HG02798 (cell line): ENCODE data around the gene S1PR1.
A peak's percentile ranks its signal among the peaks of the same experiment; 100 is the strongest.
"Not testable (repeated sequence)": the region's sequence is repeated elsewhere in the genome, so short reads cannot be mapped to it uniquely, and the experiment has no call there.

ENCODE experiments used
- ATAC-seq: cut with Tn5 transposase; IDR thresholded peaks from one replicate; pipeline ENCODE4 v1.9.1; 2021; ENCODE audit warnings: mild to moderate bottlenecking; ENCODE audit not compliant: unreplicated experiment, poor library complexity

S1PR1 gene

GRCh38 chr1:101236516-101237228 is at the start of gene S1PR1:
Gene S1PR1 (plus strand): TSS chr1:101237019. CDS start chr1:101238985, 1,966 bp downstream.
- ATAC-seq: peak; percentile 14

DNA sequence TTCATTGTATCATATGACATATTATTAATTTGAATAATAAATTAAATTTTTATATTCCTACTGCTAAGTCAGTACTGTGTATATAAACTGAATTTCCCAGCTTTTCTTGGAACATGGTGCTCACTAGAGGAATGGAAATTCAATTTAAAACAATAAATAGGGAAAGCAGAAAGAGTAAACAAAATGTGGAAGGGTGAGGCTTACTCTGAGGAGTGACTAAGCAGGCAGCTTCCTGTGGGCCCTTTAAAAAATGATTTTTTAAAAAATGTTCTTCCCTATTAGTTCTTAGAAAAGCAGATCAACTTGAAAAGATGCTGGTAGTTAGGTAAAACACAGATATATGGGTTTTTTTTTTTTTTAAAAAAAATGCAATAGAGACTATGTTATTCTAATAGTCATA is 49.5 kb upstream of the S1PR1 start:
- ATAC-seq: no peak

DNA sequence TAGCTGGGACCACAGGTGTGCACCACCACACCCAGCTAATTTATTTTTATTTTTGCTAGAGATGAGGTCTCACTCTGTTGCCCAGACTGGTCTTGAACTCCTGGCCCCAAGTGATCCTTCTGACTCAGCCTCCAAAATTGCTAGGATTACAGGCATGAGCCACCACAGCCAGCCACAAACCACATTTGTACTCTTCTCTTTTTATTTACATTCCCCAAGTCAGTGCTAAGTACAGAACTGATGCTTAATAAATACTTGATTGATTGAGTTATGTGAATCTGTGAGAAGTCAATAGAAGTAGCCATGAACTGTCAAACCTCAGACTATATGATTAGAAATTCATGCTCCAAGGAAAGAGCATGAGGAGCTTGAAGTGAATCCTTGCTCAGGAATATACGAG is 48.5 kb upstream of the S1PR1 start:
- ATAC-seq: no peak

GRCh38 chr1:101188968-101189367 is 47.9 kb upstream of the S1PR1 start:
- not testable (repeated sequence) for ATAC-seq

DNA sequence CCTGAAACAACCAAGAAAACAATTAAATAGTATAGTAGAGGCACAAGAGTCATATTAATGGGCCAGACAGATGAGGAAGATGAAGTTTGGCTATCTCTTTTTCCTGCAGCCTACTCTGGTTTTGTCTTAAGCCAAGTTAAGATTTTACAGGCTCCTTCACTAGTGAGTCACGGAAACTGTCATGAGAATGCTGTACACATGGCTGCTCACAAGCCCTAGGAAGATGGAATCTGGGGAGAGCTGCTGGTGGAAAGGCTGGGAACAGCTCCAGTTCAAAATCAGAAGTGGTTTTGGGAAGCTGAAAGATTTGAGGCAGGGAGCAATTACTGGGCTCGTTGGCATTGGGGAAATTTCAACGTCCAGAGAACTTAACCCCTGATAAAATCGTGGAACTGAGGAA is 46.4 kb upstream of the S1PR1 start:
- ATAC-seq: no peak

DNA sequence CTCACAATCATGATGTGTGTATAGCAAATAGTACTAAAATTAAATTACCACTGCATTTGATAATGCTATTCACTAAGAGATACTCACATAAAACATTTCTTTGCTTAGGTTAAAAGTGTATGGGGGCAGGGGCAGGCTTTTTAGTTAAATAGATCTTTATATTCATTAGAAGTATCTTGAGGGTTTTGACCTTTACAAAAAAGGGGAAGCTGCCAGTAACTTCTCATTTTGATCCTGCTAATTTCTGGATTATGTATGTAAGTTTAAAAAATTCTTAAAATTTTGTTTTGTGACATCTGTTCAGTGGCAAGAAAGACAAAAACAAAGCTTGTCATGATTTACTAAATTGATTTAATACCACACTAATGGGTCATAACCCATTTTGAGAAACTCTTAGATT is 45.8 kb upstream of the S1PR1 start:
- ATAC-seq: no peak

DNA sequence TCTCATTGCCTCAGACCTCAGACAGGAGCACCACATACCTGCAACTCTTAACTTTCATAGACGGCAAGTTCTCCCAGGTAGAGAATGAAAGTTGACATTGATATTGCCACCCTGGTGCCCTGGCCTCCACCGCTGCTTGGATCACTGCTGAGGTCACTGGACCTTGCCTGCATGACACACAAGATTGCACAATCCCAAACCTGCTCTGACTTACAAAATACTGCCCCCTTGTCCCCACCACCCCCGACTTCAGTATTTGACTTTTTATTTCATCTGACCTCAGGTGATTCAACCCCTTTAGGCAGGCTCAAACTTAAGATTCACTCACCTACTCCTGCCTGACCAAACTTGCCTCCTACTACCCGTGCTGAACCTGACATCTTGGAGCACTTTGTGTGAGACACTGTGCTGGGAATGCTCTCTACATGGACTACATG is 43.1 kb upstream of the S1PR1 start:
- no peak for ATAC-seq

- no peak for ATAC-seq
Measured at GRCh38 chr1:101194746-101195145, 42.1 kb upstream of the S1PR1 start.

GRCh38 chr1:101196668-101197067 is 40.2 kb upstream of the S1PR1 start:
- no peak for ATAC-seq

GRCh38 chr1:101198842-101199636 is 37.8 kb upstream of the S1PR1 start:
- peak; percentile 97 for ATAC-seq

GRCh38 chr1:101199637-101199982 is 37.2 kb upstream of the S1PR1 start:
- ATAC-seq: no peak

DNA sequence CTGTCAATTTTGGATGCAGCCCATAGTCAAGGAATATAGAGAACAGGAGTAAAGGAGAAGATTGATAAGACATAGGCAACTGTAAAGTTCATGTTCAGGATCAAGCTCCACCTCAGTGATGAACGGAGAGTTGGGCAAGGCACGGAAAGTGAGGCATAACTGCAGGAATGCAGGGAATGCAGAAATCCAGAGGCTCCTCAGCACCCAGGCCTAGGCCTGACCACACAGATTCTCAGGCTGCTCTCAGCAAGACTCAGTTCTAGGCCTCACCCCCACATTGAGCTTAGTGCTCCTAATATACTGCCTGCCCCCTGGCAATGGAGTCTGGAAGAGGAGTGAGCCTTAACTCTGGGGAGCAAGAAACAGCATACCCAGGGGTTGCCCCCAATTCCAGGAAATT is 36.3 kb upstream of the S1PR1 start:
- ATAC-seq: no peak

DNA sequence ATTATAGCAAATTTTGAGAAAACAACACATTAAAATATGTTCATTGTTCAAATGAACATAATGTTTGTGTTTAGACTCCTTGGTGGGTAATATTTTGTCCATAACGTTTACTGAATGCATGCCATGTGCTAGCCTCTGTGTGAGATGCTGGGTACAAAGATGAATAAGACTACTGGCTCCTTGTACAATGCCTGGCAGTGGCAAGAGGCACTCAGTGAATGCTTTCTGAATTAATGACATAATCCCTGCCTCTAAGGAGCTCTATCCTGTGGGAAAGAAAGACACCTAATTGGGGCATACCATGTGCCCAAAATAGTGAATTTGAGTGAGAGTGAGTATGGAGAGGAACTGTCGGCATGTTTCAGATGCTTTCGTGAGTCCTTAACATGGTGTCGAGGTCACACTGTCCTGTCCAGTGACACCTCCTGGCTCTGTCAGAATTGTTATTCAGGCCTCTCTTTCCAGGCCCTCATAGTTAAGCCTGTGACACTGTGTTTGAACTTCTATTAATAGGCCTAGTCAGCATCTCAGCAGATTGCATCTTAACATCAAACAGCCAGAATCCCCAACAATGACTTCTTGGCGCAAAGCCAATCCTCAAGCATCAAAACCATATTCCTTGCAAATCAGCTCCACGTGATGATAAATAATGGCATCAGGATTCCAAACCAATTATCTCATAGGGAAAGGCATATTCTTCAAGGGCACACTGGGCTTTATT is 32.8 kb upstream of the S1PR1 start:
- ATAC-seq: no peak

- no peak for ATAC-seq
Measured at GRCh38 chr1:101205457-101205856, 31.4 kb upstream of the S1PR1 start.

GRCh38 chr1:101206139-101206538 is 30.7 kb upstream of the S1PR1 start:
- ATAC-seq: not testable (repeated sequence)

- not testable (repeated sequence) for ATAC-seq
Measured at GRCh38 chr1:101207271-101207670, 29.5 kb upstream of the S1PR1 start.

DNA sequence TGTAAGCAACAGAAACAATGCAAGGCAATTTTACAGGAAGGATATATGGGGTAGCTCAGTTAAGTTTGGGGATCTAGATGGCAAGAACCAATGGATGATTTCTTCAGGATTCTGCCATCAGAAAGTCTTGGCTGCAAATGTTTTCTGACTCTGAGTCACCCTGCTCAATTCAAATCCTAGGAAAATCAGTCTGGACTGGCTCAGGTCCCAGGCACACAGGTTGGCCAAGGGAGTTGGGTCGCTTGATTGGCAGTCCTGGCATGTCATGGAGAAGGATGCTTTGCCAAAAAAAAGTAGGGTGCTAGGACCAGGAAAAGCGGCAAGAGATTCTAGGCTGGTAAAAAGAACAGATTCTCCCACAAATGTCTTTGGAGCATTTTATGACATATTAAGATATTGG is 28.9 kb upstream of the S1PR1 start:
- no peak for ATAC-seq

DNA sequence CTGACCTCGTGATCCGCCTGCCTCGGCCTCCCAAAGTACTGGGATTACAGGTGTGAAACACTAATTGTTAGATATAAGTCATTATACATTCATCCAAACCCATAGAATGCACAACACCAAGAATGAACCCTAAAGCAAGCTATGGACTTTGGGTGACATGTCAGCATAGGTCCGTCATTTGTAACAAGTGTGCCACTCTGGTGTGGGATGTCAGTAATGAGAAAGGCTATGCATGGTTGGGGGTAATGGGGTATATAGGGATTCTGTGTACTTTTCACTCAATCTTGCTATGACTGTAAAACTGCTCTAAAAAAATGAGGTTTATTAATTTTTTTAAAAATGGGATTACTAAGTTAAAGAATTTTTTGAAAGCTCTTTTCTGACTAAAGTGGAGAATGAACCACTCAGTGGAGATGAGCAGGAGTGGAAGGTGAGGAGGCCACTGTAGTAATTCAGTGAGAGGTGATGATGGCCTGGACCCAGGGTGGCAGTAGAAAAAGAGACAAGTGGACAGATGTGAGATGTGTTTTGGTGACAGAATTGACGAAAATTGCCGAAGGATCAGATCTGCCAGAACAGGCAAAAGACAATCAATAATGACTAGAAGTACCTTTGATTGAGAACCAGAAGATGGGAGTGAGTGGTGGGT is 21.3 kb upstream of the S1PR1 start:
- ATAC-seq: no peak

- no peak for ATAC-seq
Measured at GRCh38 chr1:101216623-101217022, 20.2 kb upstream of the S1PR1 start.

- ATAC-seq: no peak
Measured at GRCh38 chr1:101217148-101217547, 19.7 kb upstream of the S1PR1 start.

DNA sequence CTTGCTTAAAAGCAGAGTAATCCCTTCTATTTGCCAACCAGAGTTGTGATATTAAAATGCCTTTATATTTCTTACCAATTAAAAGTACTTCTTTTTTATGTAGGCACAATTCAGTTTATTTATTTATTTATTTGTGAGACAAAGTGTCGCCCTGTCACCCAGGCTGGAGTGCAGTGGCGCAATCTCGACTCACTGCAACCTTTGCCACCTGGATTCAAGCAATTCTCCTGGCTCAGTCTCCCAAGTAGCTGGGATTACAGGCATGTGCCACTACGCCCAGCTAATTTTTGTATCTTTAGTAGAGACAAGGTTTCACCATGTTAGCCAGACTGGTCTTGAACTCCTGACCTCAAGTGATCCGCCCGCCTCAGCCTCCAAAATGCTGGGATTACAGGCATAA is 17.9 kb upstream of the S1PR1 start:
- ATAC-seq: not testable (repeated sequence)
